Measurements from ENCODE around the gene RYR1. TPM values are rescaled to one million over a fixed set of nuclear protein-coding genes. Genes with fewer than 3 reads are reported as not detected.

Gene RYR1
- total RNA-seq, 1 experiment from 2014 or later, result not detected

DNA sequence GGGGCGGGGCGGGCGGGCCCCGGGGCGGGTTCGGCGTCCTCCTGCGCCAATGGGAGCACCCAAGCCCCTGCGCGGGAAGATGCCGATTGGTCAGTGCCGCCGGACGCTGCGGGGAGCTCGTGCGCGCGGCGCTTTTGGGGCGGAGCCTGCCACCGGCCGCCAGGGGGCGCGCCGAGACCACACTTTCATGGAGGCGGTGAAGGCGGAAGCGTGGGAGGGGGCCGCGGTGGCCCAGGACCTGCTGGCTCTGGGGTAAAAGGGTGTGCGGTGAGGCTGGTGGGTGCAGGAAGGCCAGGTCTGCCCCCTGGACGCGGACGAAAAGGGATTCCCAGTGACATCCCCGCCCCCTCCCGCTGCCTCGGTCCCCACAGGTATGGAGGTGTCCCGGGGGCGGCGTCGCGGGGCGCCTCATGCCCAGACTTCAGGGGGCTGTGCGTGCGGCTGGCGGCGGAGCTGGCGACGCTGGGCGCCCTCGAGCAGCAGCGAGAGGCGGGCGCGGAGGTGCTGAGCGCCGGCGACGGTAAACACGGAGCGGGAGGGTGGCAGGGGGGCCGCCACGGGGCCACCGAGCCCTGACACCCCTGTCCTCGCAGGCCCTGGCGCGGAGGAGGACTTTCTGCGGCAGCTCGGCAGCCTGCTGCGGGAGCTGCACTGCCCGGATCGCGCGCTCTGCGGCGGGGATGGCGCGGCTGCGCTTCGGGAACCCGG is 30.4 kb upstream of the RYR1 start, which contains the start of gene FAM98C:
TSS of gene FAM98C (plus strand) at position 127 of the 708 bp plus-strand sequence. CDS start at position 188, 61 bp downstream.
- POLR2A ChIA-PET (ENCODE audit: unreplicated experiment), result interaction anchor here (0.6 to 1.6 kb wide), 6 partner anchors 15 to 627 kb away, joined by 3 to 11 read pairs (median 6); partner anchors contain the start of genes GGN and PSMD8
- Histone ChIP-seq H3K9me2 (replicated peaks; ENCODE audit: low read length) (no peaks in the 10 kb centered on the region), H3K36me3 (ENCODE audit: low read depth, low read length) (no peaks in the 10 kb centered on the region), H2AFZ (ENCODE audit: low read length) (peak within 1 kb of the TSS; percentile 93), H3K79me2 (ENCODE audit: low read length) (0 out of 2 replicates have a peak, but pooled peaks cover 4% of the 10 kb centered on the region), H3F3A (ENCODE audit: low read length, unreplicated experiment) (no peaks in the 10 kb centered on the region), H3K4me2 (ENCODE audit: low read length) (peak within 1 kb of the TSS; percentile 90), H3K27me3 (ENCODE audit: low read length) (no peaks in the 10 kb centered on the region), H4K20me1 (ENCODE audit: low read length) (no peaks in the 10 kb centered on the region), H3K9ac (ENCODE audit: low read length) (peak within 1 kb of the TSS; percentile 81), H3K27ac (ENCODE audit: low read length) (no peak within 1 kb of the TSS), H3K4me3 (ENCODE audit: low read length) (peak within 1 kb of the TSS; percentile 94), H3K4me1 (ENCODE audit: insufficient read depth, low read length) (peaks cover 8% of the 10 kb centered on the region; the same call in 1 of the 2 replicates), H3K9me3 (ENCODE audit: low read length) (no peaks in the 10 kb centered on the region)
- BruUV-seq (replicated peaks), result no TSS peak
- intact Hi-C loops (cut with micrococcal nuclease), result loop anchor here (1.0 to 10.0 kb wide), 2 partner anchors 231 to 552 kb away; no protein-coding TSS in a partner anchor
- peak; percentile 94 for ATAC-seq
- TF ChIP-seq CTCF (conservative IDR thresholded peaks at IDR 0.05; ENCODE audit: low read depth, low read length), result peak; percentile 74
- TF ChIP-seq EZH2phosphoT487 (IDR thresholded peaks at IDR 0.05; ENCODE audit: borderline replicate concordance, low read length), result no peak
- no peak for TF ChIP-seq EZH2 (IDR thresholded peaks at IDR 0.05; ENCODE audit: low read length, unreplicated experiment)
- CTCF ChIA-PET, result interaction anchor here (0.6 to 1.6 kb wide), 16 partner anchors 13 to 465 kb away, joined by 3 to 26 read pairs (median 5); partner anchors contain the start of genes EIF3K and GGN
- peak; percentile 94 for DNase-seq

- H3K4me2 ChIP-seq (ENCODE audit: low read length), result no peak overlapping the region
- H3K27ac ChIP-seq (ENCODE audit: low read length), result no peak overlapping the region
- no peaks in the 10 kb centered on the region for H3K9me3 ChIP-seq (ENCODE audit: low read length)
- H3K4me3 ChIP-seq (ENCODE audit: low read length), result no peak overlapping the region
- peaks cover 8% of the 10 kb centered on the region; the same call in 1 of the 2 replicates for H3K4me1 ChIP-seq (ENCODE audit: insufficient read depth, low read length)
- no peak overlapping the region for H2AFZ ChIP-seq (ENCODE audit: low read length)
- TF ChIP-seq EZH2 (IDR thresholded peaks at IDR 0.05; ENCODE audit: low read length, unreplicated experiment), result no peak
- no peak for TF ChIP-seq CTCF (conservative IDR thresholded peaks at IDR 0.05; ENCODE audit: low read depth, low read length)
- TF ChIP-seq EZH2phosphoT487 (IDR thresholded peaks at IDR 0.05; ENCODE audit: borderline replicate concordance, low read length), result no peak
- BruUV-seq (replicated peaks), result no TSS peak
- H3K79me2 ChIP-seq (ENCODE audit: low read length), result 0 out of 2 replicates have a peak, but pooled peaks cover 4% of the 10 kb centered on the region
- POLR2A ChIA-PET (ENCODE audit: unreplicated experiment), result no interaction called here
- ATAC-seq (no peak), DNase-seq (no peak)
- CTCF ChIA-PET, result no interaction called here
- no peaks in the 10 kb centered on the region for H3K36me3 ChIP-seq (ENCODE audit: low read depth, low read length)
- no peak overlapping the region for H3K9ac ChIP-seq (ENCODE audit: low read length)
- no peaks in the 10 kb centered on the region for H3K9me2 ChIP-seq (replicated peaks; ENCODE audit: low read length)
- no peaks in the 10 kb centered on the region for H4K20me1 ChIP-seq (ENCODE audit: low read length)
- no peaks in the 10 kb centered on the region for H3K27me3 ChIP-seq (ENCODE audit: low read length)
- H3F3A ChIP-seq (ENCODE audit: low read length, unreplicated experiment), result no peaks in the 10 kb centered on the region
- intact Hi-C loops (cut with micrococcal nuclease), result loop anchor here (10.0 kb wide), 1 partner anchor 550 kb away; no protein-coding TSS in a partner anchor
Observed at GRCh38 chr19:38404858-38405257, 28.6 kb upstream of the RYR1 start.

All from PC-3 (cell line).